ENCODE results near the gene RASGRF1.
A peak's percentile ranks its signal among the peaks of the same experiment; 100 is the strongest.

Gene RASGRF1

GRCh38 chr15:78982736-78983135 is 107.8 kb downstream of the RASGRF1 start:
- no peak overlapping the region for H3K4me3 ChIP-seq (ENCODE audit: low read depth, low read length)
- no peak for TF ChIP-seq CTCF (IDR thresholded peaks at IDR 0.05; ENCODE audit: low read depth, low read length)

- no peak for TF ChIP-seq CTCF (IDR thresholded peaks at IDR 0.05; ENCODE audit: low read depth, low read length)
- H3K4me3 ChIP-seq (ENCODE audit: low read depth, low read length), result no peak overlapping the region
Measured at GRCh38 chr15:78981532-78982313, 108.9 kb downstream of the RASGRF1 start.

- peak; percentile 53 for TF ChIP-seq CTCF (IDR thresholded peaks at IDR 0.05; ENCODE audit: low read depth, low read length)
- H3K4me3 ChIP-seq (ENCODE audit: low read depth, low read length), result no peak overlapping the region
Measured at GRCh38 chr15:78979456-78980320, 110.9 kb downstream of the RASGRF1 start.

- no peak overlapping the region for H3K4me3 ChIP-seq (ENCODE audit: low read depth, low read length)
Measured at GRCh38 chr15:78978601-78979179, 111.9 kb downstream of the RASGRF1 start.

GRCh38 chr15:78977591-78978347 is 112.8 kb downstream of the RASGRF1 start:
- H3K4me3 ChIP-seq (ENCODE audit: low read depth, low read length), result no peak overlapping the region
- TF ChIP-seq CTCF (IDR thresholded peaks at IDR 0.05; ENCODE audit: low read depth, low read length), result no peak

More at GRCh38 chr15:78978601-78979179, 111.9 kb downstream of the RASGRF1 start:
- TF ChIP-seq CTCF (IDR thresholded peaks at IDR 0.05; ENCODE audit: low read depth, low read length), result no peak

- no peak overlapping the region for H3K4me3 ChIP-seq (ENCODE audit: low read depth, low read length)
- no peak for TF ChIP-seq CTCF (IDR thresholded peaks at IDR 0.05; ENCODE audit: low read depth, low read length)
Measured at GRCh38 chr15:78977091-78977571, 113.4 kb downstream of the RASGRF1 start.

Data from WI38 (cell line).